ENCODE measurements around the gene MGRN1.
A peak's percentile ranks its signal among the peaks of the same experiment; 100 is the strongest.

MGRN1 gene

DNA sequence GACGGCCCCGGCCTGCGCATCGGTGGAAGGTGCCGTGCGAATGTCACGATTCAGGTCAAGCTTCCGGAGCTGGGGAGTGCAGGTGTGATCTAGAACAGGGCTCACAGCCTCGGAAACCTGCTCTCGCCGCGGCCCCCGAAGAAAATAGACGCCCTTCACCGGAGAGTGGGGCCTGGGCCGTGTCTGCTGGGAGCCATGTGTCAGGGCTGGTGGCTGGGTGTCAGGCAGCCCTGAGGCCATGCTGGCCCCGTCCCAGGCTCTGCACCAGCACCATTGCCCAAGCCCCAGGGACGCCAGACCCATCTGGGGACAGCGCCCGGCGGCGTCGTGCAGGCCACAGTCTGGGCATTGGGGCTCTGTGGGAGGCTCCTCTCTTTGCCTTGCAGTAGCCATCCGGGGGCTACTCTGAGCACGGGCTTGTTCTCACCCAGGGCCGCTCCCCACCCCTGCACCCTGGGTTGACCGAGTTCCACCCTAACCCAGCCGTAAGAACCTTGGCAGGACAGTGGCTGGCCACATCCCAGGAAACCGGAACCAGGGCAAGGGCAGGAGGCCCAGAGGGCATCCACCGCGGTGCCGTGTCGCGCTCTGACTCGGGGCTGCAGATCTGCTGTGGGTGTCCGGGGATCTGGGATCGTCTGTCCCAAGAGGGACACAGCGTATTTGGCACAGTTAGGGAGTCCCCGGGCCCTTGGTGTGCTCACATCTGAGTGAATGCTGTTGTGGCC is 63.5 kb downstream of the MGRN1 start:
- DNase-seq (ENCODE audit: low read depth): no peak

DNA sequence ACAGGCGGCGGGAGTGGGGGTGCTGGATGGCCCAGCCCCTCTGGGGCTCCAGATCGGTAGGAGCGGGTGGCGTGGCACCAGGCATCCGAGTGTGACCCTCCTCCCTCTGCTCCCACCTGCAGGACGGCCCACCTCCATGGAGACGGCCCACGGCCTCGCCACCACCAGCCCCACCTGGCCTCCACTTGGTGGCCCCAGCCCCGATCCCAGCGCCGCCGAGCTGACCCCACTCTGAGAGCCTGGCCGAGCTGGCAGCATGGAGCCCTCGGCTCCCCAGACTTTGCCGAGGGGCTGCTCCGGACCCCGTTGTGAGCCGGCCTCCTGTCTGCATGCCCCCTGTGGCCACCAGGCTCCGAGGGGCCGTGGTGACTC is 64.0 kb downstream of the MGRN1 start:
- DNase-seq (ENCODE audit: low read depth): no peak

DNA sequence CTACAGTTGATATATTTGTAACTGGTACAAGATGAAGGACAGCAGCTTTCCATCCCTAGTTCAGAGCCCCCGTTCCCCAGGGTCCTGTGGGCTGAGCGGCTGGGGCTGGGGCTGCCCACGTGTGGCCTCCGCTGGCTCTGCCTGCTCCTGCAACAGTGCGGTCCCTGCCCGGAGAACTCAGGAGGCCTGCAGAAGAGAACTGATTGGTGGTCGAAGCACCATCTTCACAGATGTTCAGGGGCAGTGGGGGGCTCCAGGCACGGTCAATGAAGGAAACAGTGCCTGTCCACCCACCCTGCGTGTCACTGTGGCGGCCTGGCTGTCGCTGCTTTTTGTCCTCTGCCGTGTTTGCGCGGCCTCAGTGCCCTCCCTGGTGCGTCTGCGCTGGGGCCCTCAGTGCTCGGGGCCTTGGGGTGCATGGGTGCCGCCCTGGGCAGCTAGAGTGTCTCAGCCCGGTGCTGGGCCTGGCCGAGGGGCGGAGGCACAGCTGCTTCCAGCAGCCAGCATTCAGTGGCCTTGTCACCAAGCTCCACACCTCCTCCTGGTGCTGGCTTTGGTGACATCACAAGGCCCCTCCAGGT is 64.6 kb downstream of the MGRN1 start:
- DNase-seq (ENCODE audit: low read depth): no peak

DNA sequence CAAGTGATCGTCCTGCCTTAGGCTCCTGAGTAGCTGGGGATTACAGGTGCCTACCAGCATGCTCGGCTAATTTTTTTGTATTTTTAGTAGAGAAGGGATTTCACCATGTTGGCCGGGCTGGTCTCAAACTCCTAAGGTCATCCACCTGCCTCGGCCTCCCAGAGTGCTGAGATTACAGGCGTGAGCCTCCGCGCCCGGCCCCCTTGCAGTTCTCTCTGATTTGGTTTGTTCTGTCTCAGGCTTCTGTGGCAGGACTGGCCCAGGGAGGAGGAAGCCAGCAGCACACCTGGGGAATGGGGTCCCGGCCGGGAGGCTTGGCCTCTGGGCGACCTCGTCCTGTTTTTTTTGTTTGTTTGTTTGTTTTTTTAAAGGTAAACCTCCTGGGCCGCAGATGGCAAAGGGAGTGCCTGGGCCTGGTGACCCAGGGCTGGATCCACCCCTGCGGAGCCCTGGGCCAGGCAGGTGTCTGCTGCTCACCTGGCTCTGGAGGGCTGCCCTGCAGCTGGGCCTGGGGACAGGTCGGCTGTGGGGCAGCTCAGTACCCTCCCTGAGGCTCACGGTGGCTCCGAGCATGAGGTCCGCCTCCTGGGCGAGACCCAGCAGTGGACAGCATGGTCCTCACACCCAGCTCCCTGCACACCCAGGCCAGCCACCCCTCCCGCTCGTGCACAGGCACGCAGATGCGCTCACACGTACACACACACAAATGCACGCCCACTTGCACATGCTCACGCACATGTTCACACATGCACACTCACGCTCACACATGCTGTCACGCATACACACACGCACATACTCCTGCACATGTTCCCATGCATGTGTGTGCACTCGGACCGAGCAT is 65.5 kb downstream of the MGRN1 start:
- DNase-seq (ENCODE audit: low read depth): no peak

DNA sequence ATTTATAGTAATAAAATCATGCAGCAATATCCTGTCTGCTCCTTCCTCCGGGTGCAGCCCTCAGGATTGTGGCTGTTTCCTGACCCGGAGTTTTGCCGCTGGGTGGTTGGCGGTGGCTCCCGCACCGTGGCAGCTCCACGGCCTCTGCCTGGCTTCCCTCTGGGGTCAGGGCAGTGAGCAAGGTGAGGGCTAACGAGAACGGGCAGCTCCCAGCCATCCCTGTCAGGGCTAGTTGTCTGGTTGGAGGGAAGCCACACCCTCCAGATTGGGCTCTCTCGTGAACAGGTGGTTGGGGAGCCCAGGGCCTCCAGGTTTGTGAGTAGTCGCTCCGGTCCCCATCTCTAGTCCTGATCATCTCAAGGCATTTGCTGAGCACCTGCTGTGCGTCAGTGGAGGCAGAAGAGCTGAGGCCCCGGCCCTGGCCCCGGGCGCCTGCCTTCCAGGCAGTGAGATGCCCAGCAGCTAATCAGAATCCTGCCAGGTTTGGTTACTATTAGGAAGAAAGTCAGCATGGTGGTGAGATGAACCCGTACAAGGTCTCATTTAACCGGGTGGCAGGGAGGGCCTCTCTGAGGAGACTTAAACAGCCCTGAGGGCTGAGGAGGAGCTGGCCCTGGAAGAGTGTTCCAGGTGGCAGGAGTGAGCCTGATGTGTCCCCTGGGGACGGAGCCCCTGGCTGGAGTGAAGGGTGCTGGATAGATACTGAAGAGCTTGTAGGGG is 66.5 kb downstream of the MGRN1 start:
- no peak for DNase-seq (ENCODE audit: low read depth)

DNA sequence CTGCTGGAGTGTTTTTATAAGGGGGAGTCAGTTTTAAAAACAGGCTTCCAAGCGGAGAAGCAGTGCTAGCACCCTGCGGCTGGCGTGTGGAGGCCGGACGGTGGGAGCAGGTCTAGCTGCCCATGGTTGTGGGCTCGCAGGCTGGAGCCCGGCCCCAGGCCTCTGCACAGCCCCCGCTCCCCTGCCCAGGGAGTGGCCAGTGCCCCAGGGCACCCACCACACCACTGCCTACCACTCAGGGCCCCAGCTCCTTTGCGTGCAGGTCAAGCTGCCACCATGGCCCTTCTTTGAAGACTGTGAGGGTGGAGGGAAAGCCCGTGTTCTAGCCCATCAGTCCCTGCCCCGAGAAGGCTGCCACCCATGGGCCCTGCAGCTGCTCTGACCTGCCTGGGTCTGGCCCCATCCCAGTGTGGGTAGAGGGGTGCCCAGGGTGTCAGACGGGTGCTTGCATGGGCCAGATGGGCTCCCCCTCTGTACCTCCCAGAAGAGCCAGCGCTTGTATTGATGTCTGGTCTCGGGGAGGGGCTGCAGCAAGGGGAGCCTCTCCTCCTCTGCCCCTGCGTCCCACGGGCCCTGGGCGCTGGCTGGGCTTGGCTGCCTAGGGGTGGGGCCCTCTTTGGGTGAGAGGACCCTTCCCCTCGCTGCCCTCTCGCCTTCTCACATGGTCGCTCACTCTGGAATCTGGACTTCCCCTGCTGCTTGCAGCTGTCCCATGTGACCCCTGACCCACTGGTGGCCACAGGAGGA is 67.2 kb downstream of the MGRN1 start:
- no peak for DNase-seq (ENCODE audit: low read depth)

DNA sequence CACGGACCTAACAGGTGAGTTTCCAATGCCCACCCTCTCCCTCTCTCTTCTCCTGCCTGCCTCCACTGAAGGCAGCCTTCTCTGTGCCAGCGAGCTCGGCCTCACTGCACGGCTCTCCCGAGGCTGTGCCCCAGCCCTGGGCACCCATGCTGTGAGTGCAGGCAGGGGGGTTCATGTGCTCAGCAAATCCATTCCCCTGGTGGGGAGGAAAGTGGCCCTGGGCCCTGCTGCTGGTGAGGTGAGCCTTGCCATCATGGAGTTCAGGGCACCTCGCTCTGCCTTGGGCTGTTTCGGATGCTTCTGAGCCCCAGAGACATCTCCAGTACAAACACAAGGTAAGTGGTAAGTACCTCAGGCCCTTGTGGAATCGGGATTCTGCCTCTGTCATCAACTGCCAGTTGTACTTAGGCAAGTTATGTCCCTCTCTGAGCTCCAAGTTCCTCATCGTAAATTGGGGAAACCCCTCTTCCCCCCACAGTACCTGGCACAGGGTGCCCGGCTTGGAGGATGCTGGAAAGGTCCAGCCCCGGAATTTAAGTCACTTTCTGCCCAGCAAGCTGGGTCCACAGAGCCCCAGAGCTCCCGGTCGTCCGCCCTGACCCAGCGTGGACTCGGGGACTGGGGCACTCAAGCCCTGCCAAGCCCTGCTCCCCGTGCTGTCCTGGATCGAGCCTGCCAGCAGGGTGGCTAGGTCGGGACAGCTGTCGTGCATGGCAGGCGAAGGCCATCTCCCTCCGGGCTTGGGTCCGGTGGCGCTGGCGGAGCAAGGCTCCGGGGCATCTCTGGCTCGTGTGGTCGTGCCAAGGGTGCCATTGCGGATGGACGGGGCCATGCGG is 68.1 kb downstream of the MGRN1 start:
- no peak for DNase-seq (ENCODE audit: low read depth)

DNA sequence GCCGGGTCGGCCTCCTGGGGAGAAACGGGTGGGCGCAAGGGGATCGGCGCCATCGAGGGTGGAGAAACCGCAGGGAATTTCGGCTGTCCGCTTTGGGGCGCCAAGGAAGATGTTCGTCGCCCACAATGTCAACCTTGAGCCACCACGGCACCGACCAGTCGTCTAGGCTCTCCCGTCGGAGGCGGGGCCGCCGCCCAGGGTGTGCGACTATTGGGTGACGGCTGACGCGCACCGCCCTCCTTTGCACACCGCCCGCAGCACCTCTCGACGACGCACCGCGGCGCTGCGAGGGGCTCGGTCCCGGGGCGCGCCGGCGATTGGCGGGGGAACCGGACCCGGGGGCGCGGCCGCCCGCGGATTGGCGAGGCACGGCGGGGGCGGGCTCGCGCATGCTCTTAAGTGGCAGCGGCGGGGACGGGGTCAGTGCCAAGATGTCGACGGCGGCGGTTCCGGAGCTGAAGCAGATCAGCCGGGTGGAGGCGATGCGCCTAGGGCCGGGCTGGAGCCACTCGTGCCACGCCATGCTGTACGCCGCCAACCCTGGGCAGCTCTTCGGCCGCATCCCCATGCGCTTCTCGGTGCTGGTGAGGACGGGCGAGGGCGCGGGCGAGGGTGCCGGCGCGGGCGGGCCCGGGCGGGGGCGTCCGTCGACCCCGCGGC is 68.8 kb downstream of the MGRN1 start, which contains the start of gene NUDT16L1:
Gene NUDT16L1 (plus strand): TSS at position 267 of the 660 bp plus-strand sequence. CDS start 165 bp downstream, at position 432.
- peak; percentile 93 for DNase-seq (ENCODE audit: low read depth)

DNA sequence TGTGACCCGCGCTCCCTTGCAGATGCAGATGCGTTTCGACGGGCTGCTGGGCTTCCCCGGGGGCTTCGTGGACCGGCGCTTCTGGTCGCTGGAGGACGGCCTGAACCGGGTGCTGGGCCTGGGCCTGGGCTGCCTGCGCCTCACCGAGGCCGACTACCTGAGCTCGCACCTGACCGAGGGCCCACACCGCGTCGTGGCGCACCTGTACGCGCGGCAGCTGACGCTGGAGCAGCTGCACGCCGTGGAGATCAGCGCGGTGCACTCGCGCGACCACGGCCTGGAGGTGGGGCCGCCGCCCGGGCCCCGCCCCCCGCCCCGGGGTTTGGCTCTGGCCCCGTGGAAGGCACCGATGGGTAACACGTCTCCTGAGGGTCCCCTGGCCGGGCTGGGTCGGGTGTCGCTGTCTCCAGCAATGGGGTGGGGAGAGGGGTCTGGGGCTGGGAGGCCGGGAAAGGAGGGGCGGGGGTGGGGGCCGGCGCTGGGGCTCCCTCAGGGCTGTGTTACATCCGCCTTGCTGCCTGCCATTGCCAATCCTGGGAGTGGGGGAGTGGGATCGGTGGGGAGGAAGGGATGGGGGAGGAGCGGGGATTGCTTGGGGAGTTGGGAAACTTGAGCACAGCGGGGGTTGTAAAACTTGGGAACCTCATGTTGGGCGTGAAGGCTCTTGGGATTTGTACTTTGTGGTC is 69.5 kb downstream of the MGRN1 start:
- peak; percentile 64 for DNase-seq (ENCODE audit: low read depth)

DNA sequence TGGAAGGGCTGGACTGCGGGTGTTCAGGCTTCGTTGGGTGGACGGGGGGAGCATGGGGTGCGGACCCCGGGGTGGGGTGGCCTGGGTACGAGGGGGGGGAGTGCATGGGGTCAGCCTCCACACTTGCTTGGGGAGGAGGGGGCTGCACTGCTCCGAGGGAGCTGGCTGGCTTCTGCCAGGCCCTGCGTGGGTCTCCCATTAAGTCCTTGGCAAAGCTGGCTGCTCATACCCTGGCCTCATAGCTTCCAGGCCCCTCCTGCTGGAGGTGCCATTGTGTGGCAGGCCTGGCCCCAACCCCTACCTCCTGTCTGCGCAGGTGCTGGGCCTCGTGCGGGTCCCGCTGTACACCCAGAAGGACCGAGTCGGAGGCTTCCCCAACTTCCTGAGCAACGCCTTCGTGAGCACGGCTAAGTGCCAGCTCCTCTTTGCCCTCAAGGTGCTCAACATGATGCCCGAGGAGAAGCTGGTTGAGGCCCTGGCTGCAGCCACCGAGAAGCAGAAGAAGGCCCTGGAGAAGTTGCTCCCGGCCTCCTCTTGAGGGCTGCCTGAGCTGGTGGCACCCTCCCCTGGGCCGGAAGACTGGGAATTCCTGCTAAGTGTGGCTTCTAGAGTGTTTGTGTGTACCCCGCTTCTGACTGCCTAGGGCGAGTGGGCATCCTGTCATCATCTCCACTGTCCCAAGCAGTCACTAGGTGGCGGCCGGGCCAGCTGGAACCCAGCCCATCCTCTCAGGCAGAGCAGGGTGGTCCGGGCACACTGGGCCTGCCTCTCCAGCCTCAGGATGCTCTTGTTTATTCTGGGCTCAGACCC is 70.2 kb downstream of the MGRN1 start:
- no peak for DNase-seq (ENCODE audit: low read depth)

DNA sequence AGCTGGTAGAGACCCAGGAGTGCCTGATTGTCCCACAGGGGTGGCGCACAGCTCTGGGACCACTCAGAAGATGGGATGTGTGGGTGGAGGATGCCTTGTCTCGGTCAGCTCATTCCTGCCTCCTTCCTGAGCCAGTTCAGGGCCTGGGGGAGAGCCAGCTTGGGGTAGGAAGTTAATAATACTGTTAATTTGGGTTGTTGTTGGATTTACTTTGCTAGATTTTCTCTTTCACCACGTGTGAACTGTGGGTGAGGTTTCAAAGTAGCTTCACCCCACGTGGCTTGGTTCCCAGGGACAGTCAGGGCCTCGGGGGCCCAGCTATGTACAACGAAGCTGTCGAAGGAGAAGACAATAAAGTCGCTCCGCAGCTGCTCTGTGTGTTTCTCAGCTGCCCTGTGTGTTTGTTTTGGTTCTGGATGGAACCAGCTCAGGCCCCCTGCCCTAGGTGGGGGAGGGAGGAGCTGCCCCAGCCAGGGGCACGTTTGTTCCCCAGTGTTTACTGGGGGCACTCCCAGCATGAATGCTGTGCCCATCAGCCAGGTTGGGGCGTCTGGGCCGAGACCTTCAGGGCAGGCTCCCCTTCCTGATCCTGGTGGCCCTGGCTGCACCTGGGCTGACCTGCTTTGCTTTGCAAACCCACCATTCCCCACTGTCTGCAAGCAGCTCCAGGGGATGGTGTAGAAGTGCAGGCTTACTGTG is 71.0 kb downstream of the MGRN1 start:
- no peak for DNase-seq (ENCODE audit: low read depth)

DNA sequence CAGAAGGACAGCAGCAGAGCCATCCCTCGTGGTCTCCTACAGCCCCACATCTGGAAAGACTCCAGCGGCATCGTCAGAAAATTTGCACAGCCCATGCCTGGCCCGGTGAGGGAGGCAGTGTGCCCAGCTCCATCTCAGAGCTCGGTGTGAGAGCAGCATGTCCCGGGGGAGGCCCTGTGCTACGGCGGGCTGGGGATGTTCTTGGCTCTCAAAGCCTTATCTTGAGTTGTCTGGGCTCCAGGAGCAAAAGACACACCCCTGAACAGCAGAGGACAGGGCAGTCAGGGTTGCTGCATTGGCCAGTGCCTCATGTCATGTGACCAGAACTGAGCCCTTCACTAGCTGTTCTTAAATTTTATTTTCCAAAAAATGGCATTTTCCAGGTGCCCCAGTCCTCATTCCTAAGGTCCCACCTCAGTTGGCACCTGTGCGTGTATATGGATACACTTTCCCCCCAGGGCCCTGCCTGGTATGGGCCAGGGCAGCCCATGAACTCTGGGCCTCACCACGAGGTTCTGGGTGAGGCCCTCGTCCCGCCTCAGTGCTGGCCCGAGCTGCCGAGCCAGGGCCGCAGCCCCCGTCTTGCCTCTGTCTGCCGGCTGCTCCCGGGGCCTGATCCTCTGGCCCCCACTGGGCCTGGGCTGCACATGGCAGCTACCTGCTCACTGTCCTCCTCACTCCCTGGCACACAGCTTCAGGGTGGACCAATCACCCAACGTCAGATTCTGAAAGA is 71.7 kb downstream of the MGRN1 start:
- no peak for DNase-seq (ENCODE audit: low read depth)

DNA sequence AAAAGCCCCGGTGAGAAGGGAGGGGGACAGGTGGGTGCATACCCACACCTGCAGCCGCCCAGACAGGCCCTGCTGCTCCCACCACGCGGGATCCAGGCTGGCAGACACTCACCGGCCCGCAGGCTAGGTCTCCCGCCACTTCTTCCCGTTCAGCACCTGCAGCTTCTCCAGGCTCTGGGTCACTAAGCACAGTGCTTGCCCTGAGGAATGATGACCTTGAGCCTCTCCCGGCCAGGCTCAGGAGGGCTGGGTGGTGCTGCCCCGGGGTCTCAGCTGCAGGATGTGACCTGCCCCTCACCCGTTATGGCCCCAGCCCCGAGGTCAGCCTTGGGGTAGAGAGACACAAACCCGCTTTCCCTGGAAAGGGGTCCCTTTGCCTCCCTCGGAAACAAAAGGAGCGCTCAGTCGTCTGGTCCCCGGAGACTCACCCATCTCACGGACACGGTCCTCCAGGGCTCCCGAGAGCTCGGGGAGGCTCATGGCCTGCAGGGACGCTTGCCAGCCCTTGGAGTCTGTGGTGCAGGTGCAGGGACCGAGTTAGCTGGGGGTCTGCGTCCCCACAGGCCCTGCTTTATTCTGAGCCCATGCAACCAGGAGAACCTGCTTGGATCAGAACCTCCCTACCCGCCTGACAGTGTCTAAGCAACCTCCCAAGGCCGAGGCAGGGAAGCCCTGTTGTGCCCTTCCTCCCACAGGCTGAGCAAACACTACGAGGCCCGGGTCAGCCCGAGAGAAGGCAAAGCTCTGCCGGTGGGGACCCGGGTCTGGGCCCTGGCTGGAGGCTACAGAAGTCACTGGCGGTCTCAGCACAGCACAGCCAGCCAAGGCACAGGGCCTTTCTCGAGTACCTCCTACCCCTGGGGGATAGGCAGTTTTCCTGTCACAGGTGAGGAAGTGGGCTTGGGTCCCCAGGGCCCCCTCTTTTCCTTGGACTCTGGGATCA is 72.5 kb downstream of the MGRN1 start:
- DNase-seq (ENCODE audit: low read depth): no peak

DNA sequence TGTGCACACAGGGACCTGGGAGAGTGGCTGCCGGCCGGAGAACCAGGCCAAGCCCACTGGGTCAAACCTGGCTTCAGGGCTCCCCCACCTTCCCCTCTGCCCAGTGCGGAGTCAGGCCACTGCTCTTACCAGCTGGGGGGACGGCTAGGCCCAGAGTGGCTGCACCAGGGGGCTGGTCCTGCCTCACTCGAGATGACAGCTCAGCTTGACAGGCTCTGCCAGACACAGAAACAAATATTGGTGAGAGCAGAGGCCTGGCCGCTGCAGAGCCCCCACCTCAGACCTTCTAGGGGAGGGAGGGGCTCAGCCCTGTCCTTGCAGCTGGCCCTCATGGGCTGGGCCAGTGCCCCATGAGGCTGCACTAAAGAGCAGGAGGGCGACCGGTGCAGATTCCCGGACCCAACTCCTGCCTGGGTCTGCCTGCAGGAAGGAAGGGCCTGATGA is 73.2 kb downstream of the MGRN1 start:
- no peak for DNase-seq (ENCODE audit: low read depth)

DNA sequence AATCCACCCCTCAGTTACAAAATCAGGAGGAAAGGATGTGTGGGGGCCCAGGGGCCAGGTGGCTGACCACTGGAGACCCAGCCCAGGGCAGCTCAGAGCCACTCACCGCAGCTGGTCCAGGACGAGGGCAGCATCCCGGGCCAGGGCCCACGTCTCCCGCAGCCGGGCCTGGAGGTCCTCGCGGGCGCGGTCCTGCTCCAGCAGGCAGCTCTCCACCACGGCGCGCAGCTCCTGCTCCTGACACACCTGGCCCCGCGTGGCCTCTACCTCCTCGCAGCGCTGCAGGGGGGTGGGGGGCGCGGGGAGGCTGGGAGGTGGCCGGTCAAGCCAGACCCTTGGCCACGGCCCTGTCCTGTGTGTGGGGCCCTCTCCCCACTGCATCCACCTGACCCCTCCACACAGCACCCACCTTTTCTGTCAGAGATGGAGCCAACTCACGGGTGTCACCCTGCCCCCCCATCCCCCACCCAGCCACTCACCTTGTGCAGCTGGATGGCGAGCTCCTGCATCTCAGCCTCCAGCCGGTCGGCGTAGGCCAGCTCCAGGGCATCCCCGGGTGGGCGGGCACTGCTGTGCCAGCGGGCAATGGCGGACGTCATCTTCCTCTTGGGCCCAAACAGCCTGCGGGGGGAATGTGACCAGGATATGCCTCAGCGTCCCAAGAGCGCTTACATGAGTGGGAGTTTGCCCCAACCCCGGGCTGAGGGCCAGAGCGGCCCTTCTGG is 73.9 kb downstream of the MGRN1 start:
- DNase-seq (ENCODE audit: low read depth): no peak

Measured in fibroblast of gingiva (primary cell).